SH-SY5Y (cell line): ENCODE results near the gene RGL4.

Experiments
- GATA2 ChIP-seq: IDR thresholded peaks from 2 replicates; pipeline ENCODE4 v1.6.1; 2011; ENCODE audit warnings: mild to moderate bottlenecking, low read depth, low read length
- GATA3 ChIP-seq: IDR thresholded peaks from 2 replicates; pipeline ENCODE4 v1.6.1; 2011; ENCODE audit warnings: low read depth, mild to moderate bottlenecking, low read length, moderate library complexity

DNA sequence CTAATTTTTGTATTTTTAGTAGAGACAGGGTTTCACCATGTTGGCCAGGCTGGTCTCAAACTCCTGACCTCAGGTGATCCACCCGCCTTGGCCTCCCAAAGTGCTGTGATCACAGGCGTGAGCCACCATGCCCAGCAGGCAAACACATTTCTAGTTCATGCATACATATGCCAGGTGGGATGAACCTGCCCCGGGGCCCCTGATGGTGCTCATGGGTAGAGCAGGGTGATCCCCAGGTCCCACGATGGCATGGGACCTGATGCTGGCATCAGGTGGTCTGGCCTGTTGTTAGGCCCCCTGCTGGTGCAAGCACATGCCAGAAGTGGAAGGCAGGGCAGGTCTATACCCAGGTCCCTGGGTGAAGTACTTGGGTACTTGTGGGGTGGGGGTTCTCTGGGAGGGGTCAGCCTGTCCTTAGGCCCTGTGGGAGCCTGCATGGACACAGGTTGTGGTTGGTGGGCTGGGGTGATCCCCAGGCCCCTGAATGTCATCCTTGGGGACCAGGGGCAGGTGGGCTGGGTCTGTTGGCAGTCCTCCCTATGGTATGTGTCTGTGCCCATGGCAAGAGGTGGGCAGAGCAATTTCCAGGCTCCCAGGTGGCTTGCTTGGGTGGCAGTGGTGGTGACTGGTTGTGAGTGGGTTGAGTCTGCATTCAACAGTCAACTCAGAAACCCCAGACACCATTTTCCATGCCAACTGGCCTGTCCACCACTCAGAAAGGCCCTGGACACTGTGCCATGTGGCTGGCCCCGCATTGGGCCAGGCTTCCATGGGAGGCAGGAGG is 9.6 kb upstream of the RGL4 start:
- TF ChIP-seq GATA2 = no peak
- no peak for TF ChIP-seq GATA3
